ENCODE data around the gene SLC22A16.

SLC22A16 gene

DNA sequence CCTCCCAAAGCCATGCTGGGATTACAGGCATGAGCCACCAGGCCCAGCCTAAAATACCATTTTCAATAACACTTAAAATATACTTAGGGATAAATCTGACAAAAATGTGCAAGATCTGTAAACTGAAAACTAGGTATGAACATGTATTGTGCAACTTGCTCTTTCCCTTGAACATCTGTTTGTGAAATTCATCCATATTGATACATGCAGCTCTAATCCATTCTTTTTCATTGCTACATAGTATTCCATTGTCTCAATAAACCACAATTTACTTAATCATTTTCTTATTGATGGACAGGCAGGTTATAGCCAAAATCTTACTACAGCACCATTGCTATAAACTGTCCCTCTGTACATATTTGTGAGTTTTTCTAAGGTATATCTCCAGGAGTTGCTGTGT is 4.7 kb upstream of the SLC22A16 start:
- Histone ChIP-seq H2AFZ (ENCODE audit: low read depth, low read length, severe bottlenecking) (no peak overlapping the region), H3K79me2 (ENCODE audit: insufficient read depth, low read length) (no peaks in the 10 kb centered on the region), H3K9ac (ENCODE audit: low read length) (no peak overlapping the region), H3K9me3 (ENCODE audit: insufficient read depth, low read length) (peaks cover 4% of the 10 kb centered on the region; the same call in 1 of the 2 replicates), H3F3A (ENCODE audit: insufficient read depth) (no peaks in the 10 kb centered on the region), H3K9me2 (replicated peaks; ENCODE audit: insufficient read depth, low read length) (no peaks in the 10 kb centered on the region), H3K36me3 (ENCODE audit: low read length) (no peaks in the 10 kb centered on the region), H3K4me2 (ENCODE audit: low read depth, low read length, poor library complexity, severe bottlenecking) (no peak overlapping the region), H3K27me3 (ENCODE audit: low read length) (no peaks in the 10 kb centered on the region), H4K20me1 (ENCODE audit: low read depth, low read length) (no peaks in the 10 kb centered on the region), H3K4me3 (ENCODE audit: insufficient read depth, low read length, poor library complexity, severe bottlenecking) (no peak overlapping the region), H3K27ac (ENCODE audit: low read depth, low read length) (no peak overlapping the region)
- TF ChIP-seq CTCF (IDR thresholded peaks at IDR 0.05; ENCODE audit: insufficient read depth, low read length, poor library complexity, severe bottlenecking) (no peak), EZH2phosphoT487 (conservative IDR thresholded peaks at IDR 0.05; ENCODE audit: low read length) (no peak)

DNA sequence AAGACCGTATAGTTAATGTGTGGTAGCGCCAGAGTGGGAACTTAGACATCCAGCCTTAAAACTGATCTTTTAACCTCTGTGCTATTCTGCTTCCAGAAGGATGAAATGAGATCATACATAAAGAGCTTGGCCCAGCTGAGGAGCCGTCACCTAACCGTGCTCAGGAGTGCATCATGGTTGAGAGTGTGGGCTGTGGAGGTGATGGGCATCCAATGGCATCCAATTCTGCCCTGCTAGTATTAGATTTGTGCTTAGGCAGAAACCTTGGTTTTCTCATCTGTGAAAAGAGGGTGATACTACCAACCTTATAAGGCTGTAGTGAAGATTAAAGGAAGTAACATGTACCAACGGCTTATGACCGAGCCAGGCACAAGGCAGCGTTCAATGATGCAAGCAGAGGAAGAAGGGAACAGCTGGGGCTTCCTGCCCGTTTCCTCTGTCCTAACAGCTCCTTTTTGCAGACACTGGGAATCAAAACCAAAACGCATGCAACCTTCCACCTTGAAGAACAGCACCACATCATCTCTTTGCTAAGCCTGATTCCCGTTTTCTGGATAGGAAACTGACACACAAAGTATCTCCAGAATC is 1.3 kb downstream of the SLC22A16 start:
- H2AFZ ChIP-seq (ENCODE audit: low read depth, low read length, severe bottlenecking): no peak overlapping the region
- no peaks in the 10 kb centered on the region for H3K27me3 ChIP-seq (ENCODE audit: low read length)
- H3K9me3 ChIP-seq (ENCODE audit: insufficient read depth, low read length): no peaks in the 10 kb centered on the region
- TF ChIP-seq CTCF (IDR thresholded peaks at IDR 0.05; ENCODE audit: insufficient read depth, low read length, poor library complexity, severe bottlenecking): no peak
- no peak for TF ChIP-seq EZH2phosphoT487 (conservative IDR thresholded peaks at IDR 0.05; ENCODE audit: low read length)
- H3K9me2 ChIP-seq (replicated peaks; ENCODE audit: insufficient read depth, low read length): no peaks in the 10 kb centered on the region
- no peak overlapping the region for H3K9ac ChIP-seq (ENCODE audit: low read length)
- no peaks in the 10 kb centered on the region for H3K79me2 ChIP-seq (ENCODE audit: insufficient read depth, low read length)
- no peaks in the 10 kb centered on the region for H4K20me1 ChIP-seq (ENCODE audit: low read depth, low read length)
- H3F3A ChIP-seq (ENCODE audit: insufficient read depth): no peaks in the 10 kb centered on the region
- H3K4me2 ChIP-seq (ENCODE audit: low read depth, low read length, poor library complexity, severe bottlenecking): no peak overlapping the region
- no peak overlapping the region for H3K4me3 ChIP-seq (ENCODE audit: insufficient read depth, low read length, poor library complexity, severe bottlenecking)
- no peaks in the 10 kb centered on the region for H3K36me3 ChIP-seq (ENCODE audit: low read length)
- H3K27ac ChIP-seq (ENCODE audit: low read depth, low read length): no peak overlapping the region

DNA sequence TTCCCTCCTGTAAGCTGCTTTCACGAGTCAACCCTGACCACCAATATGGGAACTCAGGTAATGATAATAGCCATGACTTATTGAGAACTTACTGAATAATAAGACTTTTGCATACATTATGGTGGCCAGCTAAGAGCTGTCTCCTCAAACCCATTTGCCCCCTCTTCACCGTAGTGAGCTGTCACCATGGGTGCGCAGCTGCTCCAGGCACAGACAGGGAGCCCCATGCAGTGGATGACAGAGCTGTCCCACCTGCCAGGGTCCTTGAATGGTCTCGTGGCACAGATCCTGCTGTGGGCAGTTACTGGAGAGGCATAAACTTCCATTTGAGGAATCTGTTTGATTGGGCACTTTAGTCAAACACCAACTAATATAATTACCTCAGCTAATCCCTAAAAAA is 1.9 kb downstream of the SLC22A16 start:
- H3K27ac ChIP-seq (ENCODE audit: low read depth, low read length): no peak overlapping the region
- no peaks in the 10 kb centered on the region for H4K20me1 ChIP-seq (ENCODE audit: low read depth, low read length)
- H3F3A ChIP-seq (ENCODE audit: insufficient read depth): no peaks in the 10 kb centered on the region
- H3K27me3 ChIP-seq (ENCODE audit: low read length): no peaks in the 10 kb centered on the region
- no peak overlapping the region for H3K4me2 ChIP-seq (ENCODE audit: low read depth, low read length, poor library complexity, severe bottlenecking)
- no peak overlapping the region for H2AFZ ChIP-seq (ENCODE audit: low read depth, low read length, severe bottlenecking)
- H3K79me2 ChIP-seq (ENCODE audit: insufficient read depth, low read length): no peaks in the 10 kb centered on the region
- TF ChIP-seq CTCF (IDR thresholded peaks at IDR 0.05; ENCODE audit: insufficient read depth, low read length, poor library complexity, severe bottlenecking) (no peak), EZH2phosphoT487 (conservative IDR thresholded peaks at IDR 0.05; ENCODE audit: low read length) (no peak)
- no peaks in the 10 kb centered on the region for H3K9me2 ChIP-seq (replicated peaks; ENCODE audit: insufficient read depth, low read length)
- no peaks in the 10 kb centered on the region for H3K36me3 ChIP-seq (ENCODE audit: low read length)
- H3K4me3 ChIP-seq (ENCODE audit: insufficient read depth, low read length, poor library complexity, severe bottlenecking): no peak overlapping the region
- no peaks in the 10 kb centered on the region for H3K9me3 ChIP-seq (ENCODE audit: insufficient read depth, low read length)
- no peak overlapping the region for H3K9ac ChIP-seq (ENCODE audit: low read length)

Measured in SU-DHL-6 (cell line).